Neural progenitor cell (in vitro differentiated cells): ENCODE data around the gene DENND2A. TPM values are rescaled to one million over a fixed set of nuclear protein-coding genes. Genes with fewer than 3 reads are reported as not detected.
A peak's percentile ranks its signal among the peaks of the same experiment; 100 is the strongest.

Experiments
- DNase-seq: peaks from one replicate; pipeline ENCODE4 v3.0.0-alpha.2; 2016; ENCODE audit warnings: low spot score
- H2AFZ ChIP-seq: fragments of 200-600 bp; sonication (generic); replicated peaks from 2 replicates; pipeline ENCODE4 v1.6.1; 2016; ENCODE audit warnings: antibody characterized with exemption
- H3F3A ChIP-seq: fragments of 200-600 bp; sonication (generic); 2 replicates; pipeline ENCODE4 v1.6.1; 2016; ENCODE audit warnings: antibody characterized with exemption, low read depth
- H3K27ac ChIP-seq: fragments of 200-600 bp; sonication (generic); 2 replicates; pipeline ENCODE4 v1.5.1; 2016; ENCODE audit warnings: mild to moderate bottlenecking
- H3K27me3 ChIP-seq: fragments of 200-600 bp; sonication (generic); 2 replicates; pipeline ENCODE4 v1.6.1; 2016; ENCODE audit warnings: mild to moderate bottlenecking, moderate library complexity
- H3K36me3 ChIP-seq: fragments of 200-600 bp; sonication (generic); 2 replicates; pipeline ENCODE4 v1.5.1; 2016
- H3K4me1 ChIP-seq: fragments of 200-600 bp; sonication (generic); 2 replicates; pipeline ENCODE4 v1.6.1; 2016; ENCODE audit warnings: mixed run types
- H3K4me2 ChIP-seq: fragments of 200-600 bp; sonication (generic); 2 replicates; pipeline ENCODE4 v1.6.1; 2016
- H3K4me3 ChIP-seq: fragments of 200-600 bp; sonication (generic); 2 replicates; pipeline ENCODE4 v1.5.1; 2016
- H3K79me2 ChIP-seq: fragments of 200-600 bp; sonication (generic); 2 replicates; pipeline ENCODE4 v1.6.1; 2016; ENCODE audit warnings: low read depth
- H3K9ac ChIP-seq: fragments of 200-600 bp; sonication (generic); 2 replicates; pipeline ENCODE4 v1.6.1; 2016
- H3K9me3 ChIP-seq: fragments of 200-600 bp; sonication (generic); 2 replicates; pipeline ENCODE4 v1.5.1; 2016; ENCODE audit warnings: low read depth
- H4K20me1 ChIP-seq: fragments of 200-600 bp; sonication (generic); 2 replicates; pipeline ENCODE4 v1.6.1; 2016; ENCODE audit warnings: low read depth
- H3K27ac Mint-ChIP-seq: 3 replicates; pipeline ENCODE4 v1.8.0; 2021; ENCODE audit warnings: mixed read lengths
- H3K27me3 Mint-ChIP-seq: 2 replicates; pipeline ENCODE4 v1.8.0; 2022; ENCODE audit warnings: low read depth, mild to moderate bottlenecking, inconsistent platforms, moderate library complexity, mixed read lengths; ENCODE audit not compliant: insufficient read depth
- H3K36me3 Mint-ChIP-seq: 3 replicates; pipeline ENCODE4 v1.8.0; 2021; ENCODE audit warnings: mixed read lengths
- H3K4me1 Mint-ChIP-seq: 3 replicates; pipeline ENCODE4 v1.8.0; 2021; ENCODE audit warnings: mixed read lengths
- H3K4me3 Mint-ChIP-seq: 3 replicates; pipeline ENCODE4 v1.8.0; 2021; ENCODE audit warnings: mild to moderate bottlenecking, moderate library complexity, mixed read lengths
- H3K9me3 Mint-ChIP-seq: 3 replicates; pipeline ENCODE4 v1.8.0; 2020; ENCODE audit warnings: mixed read lengths
- EZH2 ChIP-seq: fragments of 200-600 bp; sonication (generic); IDR thresholded peaks from 2 replicates; pipeline ENCODE4 v1.6.1; 2017; ENCODE audit warnings: antibody characterized with exemption, mild to moderate bottlenecking, moderate library complexity
- EZH2phosphoT487 ChIP-seq: fragments of 200-600 bp; sonication (generic); IDR thresholded peaks from 2 replicates; pipeline ENCODE4 v1.6.1; 2017; ENCODE audit warnings: antibody characterized with exemption
- total RNA-seq: library from RNA; depleted of rRNA; stranded (reverse); fragments of >200 nt; gene quantifications from 2 replicates; pipeline ENCODE4 v1.2.3, GENCODE V29; 2015; ENCODE audit warnings: low replicate concordance
- TF ChIP-seq, protein P1 (sequence below): fragments of 200-600 bp; sonication (generic); IDR thresholded peaks from 2 replicates; pipeline ENCODE4 v1.5.1; 2017; ENCODE audit warnings: antibody characterized with exemption, mild to moderate bottlenecking

Gene DENND2A
- total RNA-seq, 1 donor from 2014 or later: 27.0 TPM

DNA sequence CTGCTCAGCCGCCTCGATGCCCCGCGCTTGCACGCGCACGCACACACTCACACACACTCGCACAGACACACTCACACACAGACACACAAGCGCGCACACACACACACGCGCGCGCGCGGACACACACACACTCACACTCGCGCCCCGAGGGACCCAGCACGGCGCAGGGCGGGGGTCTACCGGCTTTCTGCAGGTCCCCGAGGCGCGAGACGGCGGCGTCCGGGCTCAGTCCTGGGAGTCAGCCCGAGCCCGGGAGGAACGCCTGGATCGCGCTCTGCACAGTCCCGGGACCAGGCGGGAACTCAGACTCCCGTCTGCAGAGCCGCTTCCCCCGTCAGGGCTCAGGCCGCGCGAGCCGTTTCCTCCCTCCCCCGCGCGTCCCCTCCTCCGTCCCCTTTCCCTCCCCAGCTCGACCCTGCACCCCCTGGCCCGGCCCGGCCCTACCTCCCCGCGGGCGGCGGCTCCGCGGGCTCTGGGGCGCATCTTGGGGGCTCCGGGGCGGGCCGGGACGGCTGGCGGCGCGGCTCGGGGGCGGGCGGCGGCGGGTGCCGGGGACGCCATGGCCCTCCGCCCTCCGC is 464 bp downstream of the DENND2A start:
- H3K27ac ChIP-seq: no peak overlapping the region
- peak overlapping the region; percentile 87 for H3K4me2 ChIP-seq
- H3K36me3 Mint-ChIP-seq: peaks cover 1% of the 10 kb centered on the region
- H3K4me3 ChIP-seq: peak overlapping the region; percentile 94
- H3K79me2 ChIP-seq: peaks cover 27% of the 10 kb centered on the region
- H3K27ac Mint-ChIP-seq: peak overlapping the region; percentile 99
- peaks cover 12% of the 10 kb centered on the region for H3K27me3 Mint-ChIP-seq
- H3K4me1 ChIP-seq: peaks cover 21% of the 10 kb centered on the region
- H3K27me3 ChIP-seq: peaks cover 19% of the 10 kb centered on the region
- peak overlapping the region; percentile 51 for H2AFZ ChIP-seq
- H3K4me1 Mint-ChIP-seq: peaks cover 60% of the 10 kb centered on the region
- H3K4me3 Mint-ChIP-seq: peak overlapping the region; percentile 100
- peak; percentile 76 for DNase-seq
- peaks cover 36% of the 10 kb centered on the region for H3F3A ChIP-seq
- peak overlapping the region; percentile 55 for H3K9ac ChIP-seq
- H3K9me3 ChIP-seq: no peaks in the 10 kb centered on the region
- no peaks in the 10 kb centered on the region for H3K36me3 ChIP-seq
- peaks cover 2% of the 10 kb centered on the region for H3K9me3 Mint-ChIP-seq
- H4K20me1 ChIP-seq: peaks cover 41% of the 10 kb centered on the region
- TF ChIP-seq EZH2 (no peak), EZH2phosphoT487 (no peak)
- TF ChIP-seq, protein P1, sequence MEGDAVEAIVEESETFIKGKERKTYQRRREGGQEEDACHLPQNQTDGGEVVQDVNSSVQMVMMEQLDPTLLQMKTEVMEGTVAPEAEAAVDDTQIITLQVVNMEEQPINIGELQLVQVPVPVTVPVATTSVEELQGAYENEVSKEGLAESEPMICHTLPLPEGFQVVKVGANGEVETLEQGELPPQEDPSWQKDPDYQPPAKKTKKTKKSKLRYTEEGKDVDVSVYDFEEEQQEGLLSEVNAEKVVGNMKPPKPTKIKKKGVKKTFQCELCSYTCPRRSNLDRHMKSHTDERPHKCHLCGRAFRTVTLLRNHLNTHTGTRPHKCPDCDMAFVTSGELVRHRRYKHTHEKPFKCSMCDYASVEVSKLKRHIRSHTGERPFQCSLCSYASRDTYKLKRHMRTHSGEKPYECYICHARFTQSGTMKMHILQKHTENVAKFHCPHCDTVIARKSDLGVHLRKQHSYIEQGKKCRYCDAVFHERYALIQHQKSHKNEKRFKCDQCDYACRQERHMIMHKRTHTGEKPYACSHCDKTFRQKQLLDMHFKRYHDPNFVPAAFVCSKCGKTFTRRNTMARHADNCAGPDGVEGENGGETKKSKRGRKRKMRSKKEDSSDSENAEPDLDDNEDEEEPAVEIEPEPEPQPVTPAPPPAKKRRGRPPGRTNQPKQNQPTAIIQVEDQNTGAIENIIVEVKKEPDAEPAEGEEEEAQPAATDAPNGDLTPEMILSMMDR: no peak

DNA sequence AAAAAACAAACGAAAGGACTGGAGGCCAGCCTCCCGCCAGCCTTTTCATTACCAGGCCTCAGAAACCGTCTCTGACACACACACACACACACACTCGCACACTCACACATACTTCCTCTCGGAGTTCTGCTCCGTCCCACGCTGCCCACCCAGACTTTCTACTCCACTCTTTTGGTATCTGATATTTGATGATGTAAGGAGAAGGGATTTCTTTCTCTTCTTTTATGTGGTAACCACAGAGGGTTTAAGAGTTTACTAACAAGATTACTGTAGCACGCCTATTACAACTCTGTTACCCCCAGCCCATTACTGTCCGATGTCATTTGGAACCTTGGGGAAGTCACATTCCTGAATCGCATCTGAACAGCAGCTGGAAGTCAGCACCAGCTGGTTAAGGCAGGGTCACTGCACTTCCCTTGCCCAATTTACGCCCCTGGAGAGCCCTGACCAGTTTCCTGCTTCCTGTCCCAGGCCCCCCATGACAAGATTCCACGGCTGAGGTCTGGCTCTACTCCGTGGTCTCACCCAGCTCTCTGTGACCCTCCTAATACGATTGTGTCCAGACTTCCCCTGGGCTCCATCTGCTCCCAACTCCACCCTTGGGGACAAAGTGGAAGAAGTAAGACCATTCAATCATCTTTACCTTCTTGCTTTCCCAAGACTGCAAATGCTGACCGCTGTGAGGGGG is 1.1 kb downstream of the DENND2A start:
- peaks cover 2% of the 10 kb centered on the region for H3K9me3 Mint-ChIP-seq

DNA sequence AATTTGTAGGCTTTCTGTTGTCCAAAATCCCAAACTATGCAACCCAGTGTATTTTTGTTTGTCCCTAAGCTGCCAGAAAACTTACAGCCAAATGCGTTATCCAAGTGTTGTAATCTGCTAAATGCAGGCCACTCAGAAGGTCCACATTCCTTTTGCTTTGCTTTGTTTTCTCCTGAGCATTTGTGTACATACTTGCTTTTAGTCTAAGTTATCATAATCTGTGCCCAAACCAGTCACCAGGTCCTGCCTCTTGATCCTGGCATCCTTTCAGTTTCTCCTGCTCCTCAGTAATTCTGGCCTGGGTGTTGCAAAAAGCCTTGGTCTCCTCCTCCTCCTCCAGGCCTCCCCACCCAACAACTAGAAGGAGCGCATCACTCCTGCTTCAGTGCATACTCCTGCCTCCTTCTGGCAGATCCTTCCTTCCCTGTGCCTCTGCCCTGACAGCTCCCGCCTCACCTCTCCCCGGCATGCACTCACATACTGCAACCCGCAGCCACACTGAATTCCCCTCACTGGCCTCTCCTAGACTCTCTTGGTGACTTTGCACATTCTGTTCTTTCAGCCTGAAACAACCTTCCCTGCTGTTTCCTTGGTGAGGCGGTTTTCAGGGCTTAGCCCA is 2.3 kb downstream of the DENND2A start:
- Histone ChIP-seq H4K20me1 (peaks cover 46% of the 10 kb centered on the region), H3K36me3 (no peaks in the 10 kb centered on the region), H2AFZ (no peak overlapping the region), H3K4me3 (no peak overlapping the region), H3K79me2 (peaks cover 41% of the 10 kb centered on the region), H3K4me1 (peaks cover 21% of the 10 kb centered on the region), H3F3A (peaks cover 36% of the 10 kb centered on the region), H3K27me3 (peaks cover 19% of the 10 kb centered on the region), H3K27ac (no peak overlapping the region), H3K9me3 (no peaks in the 10 kb centered on the region), H3K4me2 (peak overlapping the region; percentile 35), H3K9ac (no peak overlapping the region)
- Mint-ChIP-seq H3K4me3 (peak overlapping the region; percentile 100), H3K9me3 (peaks cover 2% of the 10 kb centered on the region), H3K4me1 (peaks cover 49% of the 10 kb centered on the region), H3K27me3 (peaks cover 9% of the 10 kb centered on the region), H3K36me3 (peaks cover 6% of the 10 kb centered on the region), H3K27ac (no peak overlapping the region)
- peak; percentile 63 for DNase-seq
- no peak for TF ChIP-seq EZH2
- TF ChIP-seq EZH2phosphoT487: no peak
- TF ChIP-seq, protein P1: peak; percentile 33

More for the DNA sequence above, 1.1 kb downstream of the DENND2A start:
- Mint-ChIP-seq H3K27ac (peak overlapping the region; percentile 99), H3K4me1 (peaks cover 57% of the 10 kb centered on the region), H3K4me3 (peak overlapping the region; percentile 100), H3K36me3 (peaks cover 1% of the 10 kb centered on the region), H3K27me3 (peaks cover 12% of the 10 kb centered on the region)
- H3K36me3 ChIP-seq: no peaks in the 10 kb centered on the region
- no peak for TF ChIP-seq EZH2
- H3K4me2 ChIP-seq: peak overlapping the region; percentile 87
- H3K27ac ChIP-seq: no peak overlapping the region
- H3K4me3 ChIP-seq: peak overlapping the region; percentile 94
- peak overlapping the region; percentile 51 for H2AFZ ChIP-seq
- peaks cover 36% of the 10 kb centered on the region for H3F3A ChIP-seq
- H3K79me2 ChIP-seq: peaks cover 29% of the 10 kb centered on the region
- peak; percentile 49 for DNase-seq
- H4K20me1 ChIP-seq: peaks cover 45% of the 10 kb centered on the region
- no peaks in the 10 kb centered on the region for H3K9me3 ChIP-seq
- peaks cover 19% of the 10 kb centered on the region for H3K27me3 ChIP-seq
- peak overlapping the region; percentile 55 for H3K9ac ChIP-seq
- peaks cover 21% of the 10 kb centered on the region for H3K4me1 ChIP-seq
